GM12875 (cell line): ENCODE data around the gene MYO5C.
A peak's percentile ranks its signal among the peaks of the same experiment; 100 is the strongest.

Source experiments
- H3K4me3 ChIP-seq: one replicate; pipeline ENCODE4 v1.5.1; 2011; ENCODE audit warnings: low read depth, low read length, control low read depth
- CTCF ChIP-seq: IDR thresholded peaks from 2 replicates; pipeline ENCODE4 v1.5.1; 2011; ENCODE audit warnings: low read depth, mild to moderate bottlenecking, control low read depth, inconsistent platforms, low read length, moderate library complexity, borderline replicate concordance; ENCODE audit not compliant: insufficient read depth

Gene MYO5C

GRCh38 chr15:52225230-52225629, 70.4 kb downstream of the MYO5C start:
- no peak overlapping the region for H3K4me3 ChIP-seq
- no peak for TF ChIP-seq CTCF

- no peak for TF ChIP-seq CTCF
- no peak overlapping the region for H3K4me3 ChIP-seq
Measured at GRCh38 chr15:52224211-52224610, 71.4 kb downstream of the MYO5C start.

- peak overlapping the region; percentile 21 for H3K4me3 ChIP-seq
- no peak for TF ChIP-seq CTCF
Measured at GRCh38 chr15:52221730-52222129, 73.9 kb downstream of the MYO5C start.

GRCh38 chr15:52220937-52221660, 74.5 kb downstream of the MYO5C start:
- no peak for TF ChIP-seq CTCF
- H3K4me3 ChIP-seq, result peak overlapping the region; percentile 21

- no peak for TF ChIP-seq CTCF
- no peak overlapping the region for H3K4me3 ChIP-seq
Measured at GRCh38 chr15:52220251-52220650, 75.4 kb downstream of the MYO5C start.

GRCh38 chr15:52218816-52219215, 76.8 kb downstream of the MYO5C start:
- no peak overlapping the region for H3K4me3 ChIP-seq
- no peak for TF ChIP-seq CTCF

GRCh38 chr15:52218371-52218770, 77.2 kb downstream of the MYO5C start:
- H3K4me3 ChIP-seq, result no peak overlapping the region
- no peak for TF ChIP-seq CTCF
